ENCODE measurements around the gene ABL1.

The ABL1 gene

GRCh38 chr9:130886981-130887380, 51.9 kb downstream of the ABL1 start:
- no peaks in the 10 kb centered on the region for H3K9me3 ChIP-seq (ENCODE audit: control insufficient read depth, insufficient read depth, low read depth, low read length)
- H3K4me1 ChIP-seq (ENCODE audit: control insufficient read depth, insufficient read depth, low read length), result no peaks in the 10 kb centered on the region
- no peak overlapping the region for H3K27ac ChIP-seq (ENCODE audit: extremely low read depth, low read depth, low read length)
- TF ChIP-seq GLIS2 (tag by site-specific recombination; IDR thresholded peaks at IDR 0.05) (no peak), ZNF514 (tag by site-specific recombination; IDR thresholded peaks at IDR 0.05) (no peak), ZNF677 (tag by site-specific recombination; IDR thresholded peaks at IDR 0.05) (no peak), ZFP41 (tag by site-specific recombination; IDR thresholded peaks at IDR 0.05; ENCODE audit: borderline replicate concordance) (no peak), ZNF704 (tag by site-specific recombination; IDR thresholded peaks at IDR 0.05) (no peak), ZNF354C (tag by site-specific recombination; IDR thresholded peaks at IDR 0.05; ENCODE audit: borderline replicate concordance, low read depth) (no peak), SALL2 (tag by site-specific recombination; IDR thresholded peaks at IDR 0.05; ENCODE audit: borderline replicate concordance) (no peak), ZNF416 (tag by site-specific recombination; IDR thresholded peaks at IDR 0.05) (no peak), ZNF571 (tag by site-specific recombination; IDR thresholded peaks at IDR 0.05) (no peak)
- TF ChIP-seq, protein P1, sequence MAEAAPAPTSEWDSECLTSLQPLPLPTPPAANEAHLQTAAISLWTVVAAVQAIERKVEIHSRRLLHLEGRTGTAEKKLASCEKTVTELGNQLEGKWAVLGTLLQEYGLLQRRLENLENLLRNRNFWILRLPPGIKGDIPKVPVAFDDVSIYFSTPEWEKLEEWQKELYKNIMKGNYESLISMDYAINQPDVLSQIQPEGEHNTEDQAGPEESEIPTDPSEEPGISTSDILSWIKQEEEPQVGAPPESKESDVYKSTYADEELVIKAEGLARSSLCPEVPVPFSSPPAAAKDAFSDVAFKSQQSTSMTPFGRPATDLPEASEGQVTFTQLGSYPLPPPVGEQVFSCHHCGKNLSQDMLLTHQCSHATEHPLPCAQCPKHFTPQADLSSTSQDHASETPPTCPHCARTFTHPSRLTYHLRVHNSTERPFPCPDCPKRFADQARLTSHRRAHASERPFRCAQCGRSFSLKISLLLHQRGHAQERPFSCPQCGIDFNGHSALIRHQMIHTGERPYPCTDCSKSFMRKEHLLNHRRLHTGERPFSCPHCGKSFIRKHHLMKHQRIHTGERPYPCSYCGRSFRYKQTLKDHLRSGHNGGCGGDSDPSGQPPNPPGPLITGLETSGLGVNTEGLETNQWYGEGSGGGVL (tag by site-specific recombination; IDR thresholded peaks at IDR 0.05), result no peak
- peaks cover 0 to 86% of the 10 kb centered on the region in 2 experiments; a peak in 1 of 3 replicates for H3K36me3 ChIP-seq (ENCODE audit: control insufficient read depth in 2 of 2, insufficient read depth in 1 of 2, low read length in 2 of 2)
- POLR2A ChIA-PET, result interaction anchor here (1.3 kb wide), 1 partner anchor 17 kb away, joined by 3 read pairs; no protein-coding TSS in a partner anchor
- CTCF ChIA-PET, result interaction anchor here (2.3 kb wide), 1 partner anchor 21 kb away, joined by 9 read pairs; no protein-coding TSS in a partner anchor
- no peak overlapping the region for H3K4me3 ChIP-seq (ENCODE audit: low read depth, low read length)

- H3K9me3 ChIP-seq (ENCODE audit: control insufficient read depth, insufficient read depth, low read depth, low read length), result no peaks in the 10 kb centered on the region
- TF ChIP-seq GLIS2 (tag by site-specific recombination; IDR thresholded peaks at IDR 0.05) (no peak), ZNF548 (tag by site-specific recombination; IDR thresholded peaks at IDR 0.05) (no peak), KLF10 (tag by site-specific recombination; IDR thresholded peaks at IDR 0.05) (no peak), ZFP37 (tag by site-specific recombination; IDR thresholded peaks at IDR 0.05) (no peak), ZNF664 (tag by site-specific recombination; IDR thresholded peaks at IDR 0.05) (no peak), GLI4 (tag by site-specific recombination; IDR thresholded peaks at IDR 0.05) (no peak), ZSCAN18 (tag by site-specific recombination; IDR thresholded peaks at IDR 0.05) (no peak), ZNF521 (tag by site-specific recombination; IDR thresholded peaks at IDR 0.05) (no peak), PRDM1 (tag by site-specific recombination; IDR thresholded peaks at IDR 0.05) (no peak), ZNF645 (tag by site-specific recombination; IDR thresholded peaks at IDR 0.05) (no peak), ZBTB20 (tag by site-specific recombination; IDR thresholded peaks at IDR 0.05) (no peak), ZNF704 (tag by site-specific recombination; IDR thresholded peaks at IDR 0.05) (no peak), ZNF184 (tag by site-specific recombination; IDR thresholded peaks at IDR 0.05) (no peak), ZSCAN30 (tag by site-specific recombination; IDR thresholded peaks at IDR 0.05) (no peak)
- TF ChIP-seq, protein P1 (tag by site-specific recombination; IDR thresholded peaks at IDR 0.05), result no peak
- no peaks in the 10 kb centered on the region for H3K4me1 ChIP-seq (ENCODE audit: control insufficient read depth, insufficient read depth, low read length)
- POLR2A ChIA-PET, result no interaction called here
- H3K27ac ChIP-seq (ENCODE audit: extremely low read depth, low read depth, low read length), result no peak overlapping the region
- CTCF ChIA-PET, result interaction anchor here (1.0 to 4.9 kb wide), 4 partner anchors 18 to 110 kb away, joined by 3 to 31 read pairs (median 22); no protein-coding TSS in a partner anchor
- no peak overlapping the region for H3K4me3 ChIP-seq (ENCODE audit: low read depth, low read length)
- H3K36me3 ChIP-seq (ENCODE audit: control insufficient read depth in 2 of 2, insufficient read depth in 1 of 2, low read length in 2 of 2), result peaks cover 0 to 88% of the 10 kb centered on the region in 2 experiments; a peak in 1 of 3 replicates
Observed at GRCh38 chr9:130887494-130888144, 52.6 kb downstream of the ABL1 start.

Measured in HEK293 (cell line).